HL-60 (cell line): ENCODE data around the gene MYO16.

Source experiments
- DNase-seq, 2 experiments: peaks; one replicate each; pipeline ENCODE4 v3.0.0-alpha.2; 2010 to 2020; ENCODE audit warnings: low read depth in 1 of 2, low spot score in 1 of 2
- H3K27ac ChIP-seq: fragments of 250-450 bp; sonication (Bioruptor Pico); replicated peaks from 2 replicates; pipeline ENCODE4 v1.5.1; 2020; ENCODE audit warnings: mild to moderate bottlenecking, moderate library complexity
- H3K27me3 ChIP-seq: fragments of 250-450 bp; sonication (Bioruptor Pico); 2 replicates; pipeline ENCODE4 v1.5.1; 2021; ENCODE audit warnings: mild to moderate bottlenecking, moderate library complexity; ENCODE audit not compliant: insufficient read depth, poor library complexity, severe bottlenecking
- H3K4me3 ChIP-seq: replicated peaks from 2 replicates; pipeline ENCODE4 v1.5.1; 2011; ENCODE audit warnings: mild to moderate bottlenecking, control low read depth, low read length; ENCODE audit not compliant: insufficient read depth
- GABPA ChIP-seq: IDR thresholded peaks from 2 replicates; pipeline ENCODE4 v1.6.1; 2012; ENCODE audit warnings: low read depth
- POLR2AphosphoS5 ChIP-seq: IDR thresholded peaks from 2 replicates; pipeline ENCODE4 v1.6.1; 2012; ENCODE audit warnings: low read depth
- SPI1 ChIP-seq: IDR thresholded peaks from 2 replicates; pipeline ENCODE4 v1.6.1; 2012; ENCODE audit warnings: low read depth, mild to moderate bottlenecking, borderline replicate concordance
- TF ChIP-seq, protein P1 (sequence below): IDR thresholded peaks from one replicate; pipeline ENCODE4 v1.5.1; 2011; ENCODE audit warnings: low read length, control low read depth, inconsistent platforms; ENCODE audit not compliant: insufficient read depth
- TF ChIP-seq, protein P2 (sequence below): IDR thresholded peaks from 2 replicates; pipeline ENCODE4 v1.6.1; 2012; ENCODE audit warnings: low read depth; ENCODE audit not compliant: insufficient replicate concordance

MYO16 gene

GRCh38 chr13:108785844-108786243 lies 156.4 kb downstream of the MYO16 start:
- TF ChIP-seq, protein P1, sequence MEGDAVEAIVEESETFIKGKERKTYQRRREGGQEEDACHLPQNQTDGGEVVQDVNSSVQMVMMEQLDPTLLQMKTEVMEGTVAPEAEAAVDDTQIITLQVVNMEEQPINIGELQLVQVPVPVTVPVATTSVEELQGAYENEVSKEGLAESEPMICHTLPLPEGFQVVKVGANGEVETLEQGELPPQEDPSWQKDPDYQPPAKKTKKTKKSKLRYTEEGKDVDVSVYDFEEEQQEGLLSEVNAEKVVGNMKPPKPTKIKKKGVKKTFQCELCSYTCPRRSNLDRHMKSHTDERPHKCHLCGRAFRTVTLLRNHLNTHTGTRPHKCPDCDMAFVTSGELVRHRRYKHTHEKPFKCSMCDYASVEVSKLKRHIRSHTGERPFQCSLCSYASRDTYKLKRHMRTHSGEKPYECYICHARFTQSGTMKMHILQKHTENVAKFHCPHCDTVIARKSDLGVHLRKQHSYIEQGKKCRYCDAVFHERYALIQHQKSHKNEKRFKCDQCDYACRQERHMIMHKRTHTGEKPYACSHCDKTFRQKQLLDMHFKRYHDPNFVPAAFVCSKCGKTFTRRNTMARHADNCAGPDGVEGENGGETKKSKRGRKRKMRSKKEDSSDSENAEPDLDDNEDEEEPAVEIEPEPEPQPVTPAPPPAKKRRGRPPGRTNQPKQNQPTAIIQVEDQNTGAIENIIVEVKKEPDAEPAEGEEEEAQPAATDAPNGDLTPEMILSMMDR = no peak
- TF ChIP-seq POLR2AphosphoS5 = no peak
- TF ChIP-seq GABPA = no peak
- TF ChIP-seq SPI1 = no peak
- TF ChIP-seq, protein P2, sequence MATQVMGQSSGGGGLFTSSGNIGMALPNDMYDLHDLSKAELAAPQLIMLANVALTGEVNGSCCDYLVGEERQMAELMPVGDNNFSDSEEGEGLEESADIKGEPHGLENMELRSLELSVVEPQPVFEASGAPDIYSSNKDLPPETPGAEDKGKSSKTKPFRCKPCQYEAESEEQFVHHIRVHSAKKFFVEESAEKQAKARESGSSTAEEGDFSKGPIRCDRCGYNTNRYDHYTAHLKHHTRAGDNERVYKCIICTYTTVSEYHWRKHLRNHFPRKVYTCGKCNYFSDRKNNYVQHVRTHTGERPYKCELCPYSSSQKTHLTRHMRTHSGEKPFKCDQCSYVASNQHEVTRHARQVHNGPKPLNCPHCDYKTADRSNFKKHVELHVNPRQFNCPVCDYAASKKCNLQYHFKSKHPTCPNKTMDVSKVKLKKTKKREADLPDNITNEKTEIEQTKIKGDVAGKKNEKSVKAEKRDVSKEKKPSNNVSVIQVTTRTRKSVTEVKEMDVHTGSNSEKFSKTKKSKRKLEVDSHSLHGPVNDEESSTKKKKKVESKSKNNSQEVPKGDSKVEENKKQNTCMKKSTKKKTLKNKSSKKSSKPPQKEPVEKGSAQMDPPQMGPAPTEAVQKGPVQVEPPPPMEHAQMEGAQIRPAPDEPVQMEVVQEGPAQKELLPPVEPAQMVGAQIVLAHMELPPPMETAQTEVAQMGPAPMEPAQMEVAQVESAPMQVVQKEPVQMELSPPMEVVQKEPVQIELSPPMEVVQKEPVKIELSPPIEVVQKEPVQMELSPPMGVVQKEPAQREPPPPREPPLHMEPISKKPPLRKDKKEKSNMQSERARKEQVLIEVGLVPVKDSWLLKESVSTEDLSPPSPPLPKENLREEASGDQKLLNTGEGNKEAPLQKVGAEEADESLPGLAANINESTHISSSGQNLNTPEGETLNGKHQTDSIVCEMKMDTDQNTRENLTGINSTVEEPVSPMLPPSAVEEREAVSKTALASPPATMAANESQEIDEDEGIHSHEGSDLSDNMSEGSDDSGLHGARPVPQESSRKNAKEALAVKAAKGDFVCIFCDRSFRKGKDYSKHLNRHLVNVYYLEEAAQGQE = no peak
- H3K4me3 ChIP-seq = no peak overlapping the region
- H3K27ac ChIP-seq = no peak overlapping the region
- DNase-seq = no peak
- no peaks in the 10 kb centered on the region for H3K27me3 ChIP-seq

DNA sequence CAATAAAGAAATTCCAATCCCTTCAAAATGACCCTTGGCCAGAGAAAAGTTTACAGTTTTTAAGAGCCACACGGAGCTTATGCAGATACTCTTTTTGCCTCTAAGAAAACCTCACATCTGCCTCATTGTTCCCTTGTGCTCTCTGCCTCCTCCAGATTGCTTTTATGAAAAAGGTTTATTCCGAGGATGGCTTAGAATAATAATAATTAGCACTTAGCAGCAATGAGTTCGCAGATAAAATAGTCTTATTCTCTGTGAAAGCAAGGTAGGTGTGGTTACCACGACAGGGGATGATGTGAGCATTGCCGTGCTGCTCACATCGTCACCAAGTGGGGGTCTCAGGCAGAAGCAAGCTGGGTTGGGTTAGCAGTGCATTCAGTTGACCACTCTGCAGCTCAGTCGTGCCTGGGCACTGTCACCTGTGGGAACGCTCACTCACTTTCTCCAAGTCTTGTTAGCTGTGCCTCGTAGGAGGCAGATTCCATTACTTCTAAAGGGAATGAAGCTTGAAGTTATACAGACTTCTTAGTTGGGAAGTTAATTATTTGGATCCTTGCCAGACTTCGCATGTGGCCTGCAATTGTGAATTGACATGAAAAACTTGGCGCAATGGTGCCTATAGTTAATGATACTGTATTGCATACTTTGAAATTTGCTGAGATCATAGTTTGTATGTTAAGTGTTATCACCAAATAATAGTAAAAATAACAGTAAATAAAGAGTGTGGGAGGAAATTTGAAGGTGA lies 157.2 kb downstream of the MYO16 start:
- DNase-seq = no peak
- Histone ChIP-seq H3K27me3 (no peaks in the 10 kb centered on the region), H3K4me3 (no peak overlapping the region), H3K27ac (no peak overlapping the region)
- TF ChIP-seq GABPA = no peak
- TF ChIP-seq, protein P1 = no peak
- TF ChIP-seq SPI1 = no peak
- no peak for TF ChIP-seq POLR2AphosphoS5
- TF ChIP-seq, protein P2 = no peak

GRCh38 chr13:108787700-108788414 lies 158.4 kb downstream of the MYO16 start:
- Histone ChIP-seq H3K4me3 (no peak overlapping the region), H3K27ac (no peak overlapping the region), H3K27me3 (no peaks in the 10 kb centered on the region)
- DNase-seq = no peak
- no peak for TF ChIP-seq SPI1

DNA sequence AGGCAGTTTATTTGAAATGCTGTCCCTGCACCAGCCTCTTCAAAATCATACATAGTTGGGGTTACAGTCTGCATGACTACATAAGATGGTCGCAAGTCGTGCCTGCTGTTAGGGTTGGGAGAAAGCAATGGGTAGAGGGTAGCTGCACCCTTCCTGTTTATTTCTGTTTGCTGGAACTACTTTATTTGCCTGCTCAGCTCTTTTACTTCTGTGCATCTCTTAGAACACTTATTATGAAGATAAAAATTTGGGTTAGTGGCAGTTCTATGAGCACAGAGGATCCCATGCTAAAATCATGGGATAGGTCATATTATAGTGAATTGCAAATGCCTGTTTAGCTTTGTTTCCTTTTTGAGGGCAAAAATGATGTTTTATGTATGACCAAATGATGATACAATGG lies 160.1 kb downstream of the MYO16 start:
- H3K4me3 ChIP-seq = no peak overlapping the region
- H3K27me3 ChIP-seq = no peaks in the 10 kb centered on the region
- no peak for TF ChIP-seq POLR2AphosphoS5
- no peak for TF ChIP-seq GABPA
- TF ChIP-seq, protein P1 = no peak
- TF ChIP-seq SPI1 = no peak
- TF ChIP-seq, protein P2 = no peak
- no peak overlapping the region for H3K27ac ChIP-seq
- DNase-seq = no peak
